GM18519 (cell line): Measurements from ENCODE around the gene KIF3B.
"Not testable (repeated sequence)": the region's sequence is repeated elsewhere in the genome, so short reads cannot be mapped to it uniquely, and the experiment has no call there.

Experiments
- ATAC-seq: cut with Tn5 transposase; IDR thresholded peaks from one replicate; pipeline ENCODE4 v1.9.1; 2021; ENCODE audit warnings: mild to moderate bottlenecking, moderate library complexity; ENCODE audit not compliant: unreplicated experiment, low FRiP score

Gene KIF3B

GRCh38 chr20:32325706-32326503 lies 48.5 kb downstream of the KIF3B start:
- ATAC-seq, result no peak

- ATAC-seq, result no peak
These were observed 49.0 kb downstream of the KIF3B start for GRCh38 chr20:32326504-32326845.

DNA sequence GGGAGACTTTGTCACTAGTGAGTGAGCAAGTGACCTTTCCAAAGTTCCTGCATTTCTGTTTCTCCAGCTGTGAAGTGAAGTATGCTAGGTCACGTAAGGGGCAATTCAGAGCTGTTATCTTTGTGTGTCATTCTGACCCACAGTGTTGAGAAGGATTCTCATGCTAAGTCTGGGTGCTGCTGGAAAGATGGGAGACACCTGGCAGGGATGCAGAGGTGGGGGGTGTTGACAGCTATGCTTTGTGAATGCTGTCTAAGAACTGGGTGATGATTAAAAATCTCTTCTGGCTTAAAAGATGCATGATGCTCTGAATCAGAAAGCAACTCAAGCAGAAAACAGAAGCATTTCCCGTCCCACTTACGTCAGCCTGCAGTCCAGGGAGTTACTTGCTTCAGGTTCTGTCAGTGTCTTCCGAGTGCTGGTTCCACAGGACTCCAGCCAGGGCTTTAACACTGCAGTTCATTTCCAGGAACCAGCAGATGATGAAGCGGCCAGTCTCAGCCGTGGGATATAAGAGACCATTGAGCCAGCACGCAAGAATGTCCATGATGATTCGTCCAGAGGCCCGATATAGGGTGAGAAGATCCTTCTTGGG lies 49.7 kb downstream of the KIF3B start:
- ATAC-seq, result no peak

GRCh38 chr20:32329817-32330554 lies 52.5 kb downstream of the KIF3B start:
- ATAC-seq, result no peak

GRCh38 chr20:32330555-32330897 lies 53.1 kb downstream of the KIF3B start:
- no peak for ATAC-seq

DNA sequence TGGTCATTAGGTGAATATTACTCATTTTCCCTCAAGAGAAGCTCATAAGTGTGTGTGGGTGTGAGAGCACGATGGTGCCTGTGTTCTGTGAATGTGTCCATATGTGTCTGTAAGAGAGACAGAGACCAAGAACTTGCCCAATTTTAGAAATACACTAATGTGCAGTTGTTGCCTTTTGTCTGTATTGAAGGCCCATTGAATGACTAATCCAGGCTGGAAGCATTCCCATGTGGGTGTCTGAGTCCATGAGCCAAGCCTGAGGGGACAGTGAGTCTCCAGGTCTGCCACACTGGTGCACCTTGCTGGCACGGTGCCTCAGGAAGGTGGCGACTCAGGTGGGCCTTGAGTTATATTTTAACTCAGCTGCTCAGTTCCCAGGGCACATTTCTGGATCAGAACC lies 55.2 kb downstream of the KIF3B start:
- no peak for ATAC-seq

DNA sequence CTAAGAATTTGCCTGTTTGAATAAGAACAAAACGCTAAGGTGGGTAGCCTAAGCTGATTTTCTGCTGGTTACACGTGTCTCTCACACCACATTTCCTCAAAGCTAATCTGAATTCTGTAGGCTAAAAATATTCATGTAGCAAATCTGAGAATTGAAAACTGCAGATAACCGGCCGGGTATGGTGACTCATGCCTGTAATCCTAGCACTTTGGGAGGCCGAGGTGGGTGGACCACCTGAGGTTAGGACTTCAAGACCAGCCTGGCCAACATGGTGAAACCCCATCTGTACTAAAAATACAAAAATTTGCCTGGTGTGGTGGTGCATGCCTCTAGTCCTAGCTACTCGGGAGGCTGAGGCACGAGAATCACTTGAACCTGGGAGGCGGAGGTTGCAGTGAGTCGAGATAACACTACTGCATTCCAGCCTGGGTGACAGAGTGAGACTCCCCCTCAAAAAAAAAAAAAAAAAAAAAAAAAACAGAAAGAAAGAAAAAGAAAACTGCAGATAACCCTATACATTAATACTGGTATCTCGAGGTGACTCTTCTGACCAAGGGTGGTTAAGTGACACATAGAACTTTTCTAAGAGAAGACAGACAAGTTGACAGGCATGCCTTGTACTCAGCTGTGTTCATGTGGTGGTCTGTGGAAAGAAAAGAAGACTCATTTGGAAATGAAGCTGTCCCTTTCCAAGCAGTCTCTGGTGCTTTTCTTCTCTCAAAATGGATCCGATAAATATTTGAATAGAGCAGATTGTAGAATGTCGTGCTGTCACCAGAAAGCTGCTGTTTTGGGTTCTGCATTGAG lies 55.9 kb downstream of the KIF3B start:
- ATAC-seq, result no peak

- no peak for ATAC-seq
These were observed 56.8 kb downstream of the KIF3B start for GRCh38 chr20:32333988-32334885.

- ATAC-seq, result no peak
These were observed 59.5 kb downstream of the KIF3B start for GRCh38 chr20:32336918-32337347.

DNA sequence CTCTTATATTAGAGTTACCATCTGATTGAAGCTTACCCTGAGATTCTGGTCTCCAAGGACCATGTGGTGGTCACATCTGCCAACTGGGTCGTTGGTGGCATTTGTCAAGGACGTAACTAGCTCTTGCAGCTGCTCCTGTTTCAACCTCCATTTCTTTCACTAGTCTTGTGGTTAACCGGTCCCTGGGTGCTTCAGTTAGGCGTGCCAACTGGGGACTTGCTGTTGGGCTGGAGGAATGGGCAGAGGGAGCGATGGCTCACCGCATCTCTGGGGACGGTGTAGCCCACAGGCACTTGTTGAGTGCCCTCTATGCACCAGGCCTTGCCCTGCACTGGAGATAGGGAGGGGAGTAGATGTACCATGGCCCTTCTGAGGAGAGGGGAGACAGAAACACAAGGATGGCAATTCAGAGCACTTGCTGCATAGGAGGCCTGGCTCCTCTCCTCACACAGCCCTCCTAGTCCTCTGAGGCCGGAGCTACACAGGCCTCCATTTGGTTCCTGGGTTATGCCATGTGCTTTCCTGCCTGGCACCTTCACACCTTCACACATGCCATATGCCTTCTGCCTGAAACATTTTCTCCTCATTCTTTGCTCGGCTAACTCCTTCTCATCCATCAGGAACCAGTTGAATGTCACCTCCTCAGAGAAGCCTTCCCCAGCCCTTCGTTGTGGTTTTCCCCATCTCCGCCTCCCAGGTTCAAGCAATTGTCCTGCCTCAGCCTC lies 60.6 kb downstream of the KIF3B start:
- no peak for ATAC-seq

DNA sequence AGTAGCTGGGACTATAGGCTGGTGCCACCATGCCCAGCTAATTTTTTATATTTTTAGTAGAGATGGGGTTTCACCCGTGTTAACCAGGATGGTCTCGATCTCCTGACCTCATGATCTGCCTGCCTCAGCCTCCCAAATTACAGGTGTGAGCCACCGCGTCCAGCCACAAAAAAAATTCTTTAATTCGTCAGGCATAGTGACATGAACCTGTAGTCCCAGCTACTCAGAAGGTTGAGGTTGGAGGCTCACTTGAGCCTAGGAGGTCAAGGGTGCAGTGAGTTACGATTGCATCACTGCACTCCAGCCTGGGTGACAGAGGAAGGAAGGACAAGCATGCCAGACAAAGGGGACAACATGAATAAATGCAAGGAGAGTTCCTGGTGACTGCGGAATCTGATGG lies 61.2 kb downstream of the KIF3B start:
- ATAC-seq, result no peak

- ATAC-seq, result no peak
These were observed 61.7 kb downstream of the KIF3B start for GRCh38 chr20:32339116-32339515.

GRCh38 chr20:32341053-32341452 lies 63.6 kb downstream of the KIF3B start:
- not testable (repeated sequence) for ATAC-seq

- no peak for ATAC-seq
These were observed 66.0 kb downstream of the KIF3B start for GRCh38 chr20:32343439-32343838.

DNA sequence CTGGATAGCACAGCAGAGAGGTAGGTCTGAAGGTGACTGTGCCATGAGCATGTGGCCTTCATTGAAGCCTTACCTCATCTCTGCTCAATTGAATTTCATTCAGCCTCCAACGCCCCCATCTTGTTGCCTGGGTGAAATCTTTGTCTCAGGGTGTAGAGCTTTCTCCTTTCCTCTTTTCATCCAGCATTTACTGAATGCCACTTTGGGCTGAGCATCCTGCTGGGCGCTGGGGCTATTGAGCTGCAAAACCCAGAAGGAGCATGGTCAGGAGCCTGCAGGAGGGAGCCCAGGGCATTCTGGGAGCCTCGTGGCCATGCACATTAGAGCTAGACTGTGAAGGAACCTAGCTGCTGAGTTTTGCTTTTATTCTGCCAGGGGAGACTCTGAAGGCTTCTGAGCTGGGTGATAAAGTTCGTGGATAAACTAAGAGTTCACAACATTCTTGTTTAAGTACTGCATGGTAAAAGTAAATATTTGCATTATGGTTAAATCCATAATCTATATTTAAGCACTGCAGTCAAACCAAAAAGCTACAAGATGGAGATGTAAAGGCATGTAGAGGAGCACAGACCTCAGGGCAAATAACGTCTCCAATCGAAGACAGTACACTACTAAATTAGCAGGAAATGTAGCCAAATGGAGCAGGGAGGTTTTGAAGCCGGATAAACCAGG lies 67.5 kb downstream of the KIF3B start:
- ATAC-seq, result no peak

- no peak for ATAC-seq
These were observed 70.8 kb downstream of the KIF3B start for GRCh38 chr20:32348207-32348606.

- no peak for ATAC-seq
These were observed 73.0 kb downstream of the KIF3B start for GRCh38 chr20:32350421-32350820.

GRCh38 chr20:32352121-32352720 lies 74.8 kb downstream of the KIF3B start:
- no peak for ATAC-seq
